SU-DHL-6 (cell line): ENCODE measurements around the gene NUBP2.

Experiments
- H2AFZ ChIP-seq: fragments of 200-600 bp; sonication (generic); 2 replicates; pipeline ENCODE4 v1.6.1; 2014; ENCODE audit warnings: low read depth, mild to moderate bottlenecking, moderate library complexity, mixed read lengths, antibody characterized with exemption, low read length; ENCODE audit not compliant: severe bottlenecking
- H3F3A ChIP-seq: fragments of 200-600 bp; shearing (Covaris generic); 2 replicates; pipeline ENCODE4 v1.6.0; 2016; ENCODE audit warnings: antibody characterized with exemption, mild to moderate bottlenecking; ENCODE audit not compliant: insufficient read depth
- H3K27ac ChIP-seq: fragments of 200-600 bp; sonication (generic); 2 replicates; pipeline ENCODE4 v1.5.1; 2016; ENCODE audit warnings: low read depth, mild to moderate bottlenecking, low read length, moderate library complexity, mixed read lengths
- H3K27me3 ChIP-seq: fragments of 200-600 bp; sonication (generic), shearing (Covaris generic); 2 replicates; pipeline ENCODE4 v1.6.0; 2014; ENCODE audit warnings: mild to moderate bottlenecking, low read length
- H3K36me3 ChIP-seq: fragments of 200-600 bp; sonication (generic); 2 replicates; pipeline ENCODE4 v1.6.1; 2014; ENCODE audit warnings: mild to moderate bottlenecking, low read length, mixed read lengths
- H3K4me2 ChIP-seq: fragments of 300-600, 200-600 bp; shearing (Covaris generic), sonication (generic); 2 replicates; pipeline ENCODE4 v1.6.0; 2014; ENCODE audit warnings: low read length, low read depth, mild to moderate bottlenecking; ENCODE audit not compliant: poor library complexity, severe bottlenecking
- H3K4me3 ChIP-seq: fragments of 200-600 bp; sonication (generic); 2 replicates; pipeline ENCODE4 v1.5.1; 2014; ENCODE audit warnings: antibody characterized with exemption, low read length, mild to moderate bottlenecking, mixed read lengths; ENCODE audit not compliant: insufficient read depth, poor library complexity, severe bottlenecking
- H3K79me2 ChIP-seq: fragments of 200-600 bp; sonication (generic); 2 replicates; pipeline ENCODE4 v1.6.1; 2014; ENCODE audit warnings: mild to moderate bottlenecking, low read length, moderate library complexity; ENCODE audit not compliant: insufficient read depth
- H3K9ac ChIP-seq: fragments of 200-600 bp; sonication (generic); 2 replicates; pipeline ENCODE4 v1.7.0; 2014; ENCODE audit warnings: mild to moderate bottlenecking, low read length
- H3K9me2 ChIP-seq: fragments of 200-600 bp; sonication (generic); replicated peaks from 2 replicates; pipeline ENCODE4 v1.6.1; 2014; ENCODE audit warnings: low read length; ENCODE audit not compliant: insufficient read depth
- H3K9me3 ChIP-seq: fragments of 200-600 bp; sonication (generic); 2 replicates; pipeline ENCODE4 v1.6.1; 2014; ENCODE audit warnings: low read length, mixed read lengths; ENCODE audit not compliant: insufficient read depth
- H4K20me1 ChIP-seq: fragments of 200-600 bp; sonication (generic); 2 replicates; pipeline ENCODE4 v1.6.1; 2014; ENCODE audit warnings: low read depth, mild to moderate bottlenecking, antibody characterized with exemption, low read length, moderate library complexity, mixed read lengths
- EZH2phosphoT487 ChIP-seq: fragments of 200-600 bp; sonication (generic), shearing (Covaris generic); conservative IDR thresholded peaks from 2 replicates; pipeline ENCODE4 v1.6.1; 2018; ENCODE audit warnings: mild to moderate bottlenecking, antibody characterized with exemption, low read length, moderate library complexity, mixed read lengths
- TF ChIP-seq, protein P1 (sequence below): fragments of 200-600 bp; sonication (generic); IDR thresholded peaks from one replicate; pipeline ENCODE4 v1.5.1; 2017; ENCODE audit warnings: antibody characterized with exemption, mild to moderate bottlenecking, low read length, moderate library complexity; ENCODE audit not compliant: insufficient read depth, poor library complexity, severe bottlenecking

The NUBP2 gene

DNA sequence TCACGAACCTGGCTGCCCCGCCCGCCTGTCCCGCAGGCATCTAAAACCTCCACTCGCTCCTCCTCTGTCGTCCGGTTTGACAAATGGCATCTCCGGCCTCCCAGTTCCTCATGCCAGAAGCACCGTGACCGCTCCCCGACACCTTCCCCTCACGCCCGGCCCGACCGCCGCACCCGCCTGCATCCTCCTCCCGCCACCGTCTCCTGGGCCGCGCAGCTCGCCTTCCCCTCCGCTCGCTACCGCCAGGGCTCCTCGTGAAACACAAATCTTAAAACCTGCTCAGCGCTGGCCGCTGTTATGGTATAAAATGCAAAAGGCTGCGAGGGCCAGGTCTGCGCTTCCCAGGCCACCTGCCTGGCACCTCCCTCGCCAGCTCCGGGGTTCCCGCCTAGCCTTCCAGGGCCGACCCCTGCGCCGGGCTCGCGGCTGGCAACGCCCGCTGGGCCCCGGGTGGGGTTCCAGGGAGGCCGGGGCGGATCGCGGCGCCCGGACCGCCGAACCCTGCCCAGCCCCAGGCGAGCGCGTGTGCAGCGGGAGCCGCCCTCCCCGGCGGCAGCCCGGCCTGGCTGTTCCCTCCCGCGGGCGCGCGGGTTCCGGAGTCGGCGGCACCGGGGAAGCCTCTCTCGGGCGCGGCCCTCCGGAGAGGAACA, 877 bp upstream of the NUBP2 start:
- Histone ChIP-seq H2AFZ (no peak overlapping the region), H4K20me1 (no peaks in the 10 kb centered on the region), H3K4me3 (peak overlapping the region; percentile 65), H3K27ac (no peak overlapping the region), H3K36me3 (no peaks in the 10 kb centered on the region), H3K9me3 (no peaks in the 10 kb centered on the region), H3K4me2 (peak overlapping the region; percentile 63), H3F3A (no peaks in the 10 kb centered on the region), H3K9ac (peak overlapping the region; percentile 70), H3K9me2 (no peaks in the 10 kb centered on the region), H3K27me3 (no peaks in the 10 kb centered on the region), H3K79me2 (peaks cover 32% of the 10 kb centered on the region)
- no peak for TF ChIP-seq EZH2phosphoT487
- TF ChIP-seq, protein P1, sequence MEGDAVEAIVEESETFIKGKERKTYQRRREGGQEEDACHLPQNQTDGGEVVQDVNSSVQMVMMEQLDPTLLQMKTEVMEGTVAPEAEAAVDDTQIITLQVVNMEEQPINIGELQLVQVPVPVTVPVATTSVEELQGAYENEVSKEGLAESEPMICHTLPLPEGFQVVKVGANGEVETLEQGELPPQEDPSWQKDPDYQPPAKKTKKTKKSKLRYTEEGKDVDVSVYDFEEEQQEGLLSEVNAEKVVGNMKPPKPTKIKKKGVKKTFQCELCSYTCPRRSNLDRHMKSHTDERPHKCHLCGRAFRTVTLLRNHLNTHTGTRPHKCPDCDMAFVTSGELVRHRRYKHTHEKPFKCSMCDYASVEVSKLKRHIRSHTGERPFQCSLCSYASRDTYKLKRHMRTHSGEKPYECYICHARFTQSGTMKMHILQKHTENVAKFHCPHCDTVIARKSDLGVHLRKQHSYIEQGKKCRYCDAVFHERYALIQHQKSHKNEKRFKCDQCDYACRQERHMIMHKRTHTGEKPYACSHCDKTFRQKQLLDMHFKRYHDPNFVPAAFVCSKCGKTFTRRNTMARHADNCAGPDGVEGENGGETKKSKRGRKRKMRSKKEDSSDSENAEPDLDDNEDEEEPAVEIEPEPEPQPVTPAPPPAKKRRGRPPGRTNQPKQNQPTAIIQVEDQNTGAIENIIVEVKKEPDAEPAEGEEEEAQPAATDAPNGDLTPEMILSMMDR = no peak

DNA sequence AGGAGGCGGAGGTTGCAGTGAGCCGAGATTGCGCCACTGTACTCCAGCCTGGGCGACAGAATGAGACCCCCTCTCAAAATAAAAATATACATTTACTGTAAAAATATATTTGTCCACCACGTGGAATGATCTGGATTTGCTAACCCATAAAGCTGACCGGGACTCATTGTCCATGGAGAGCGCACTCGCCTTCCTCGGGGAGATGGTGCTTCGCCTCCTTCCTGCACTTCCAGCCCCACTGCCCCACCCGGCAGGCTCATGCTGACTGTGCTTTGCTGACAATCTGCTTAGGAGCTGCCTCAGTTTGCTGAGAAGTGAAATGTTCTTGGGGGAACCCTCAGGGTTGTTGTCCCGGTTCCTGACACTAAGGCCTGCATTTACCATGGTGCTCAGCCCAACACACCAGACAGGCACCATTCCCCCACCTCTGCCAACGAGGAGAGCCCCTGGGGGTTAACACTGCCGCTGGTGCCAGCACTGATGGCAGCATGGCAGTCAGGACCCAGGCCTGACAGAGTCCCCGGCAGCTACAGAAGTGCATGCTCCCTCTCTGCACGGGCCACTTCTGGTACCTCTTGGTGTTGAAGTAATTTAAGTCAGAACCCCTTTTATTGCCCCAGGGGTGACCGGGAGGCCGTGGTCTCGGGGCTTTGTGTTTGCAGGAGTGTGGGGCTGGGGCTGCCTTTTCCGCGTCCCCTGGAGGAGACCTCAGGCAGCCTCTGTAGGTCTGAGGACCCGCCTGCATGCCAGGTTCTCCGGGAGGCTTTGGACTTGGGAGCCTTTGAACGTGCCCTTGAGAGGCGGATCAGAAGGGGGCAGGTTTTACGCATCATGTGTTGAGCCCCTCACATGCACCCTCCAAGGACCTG, 2.5 kb downstream of the NUBP2 start:
- Histone ChIP-seq H3F3A (no peaks in the 10 kb centered on the region), H3K4me3 (no peak overlapping the region), H3K27me3 (no peaks in the 10 kb centered on the region), H3K36me3 (no peaks in the 10 kb centered on the region), H3K9me3 (no peaks in the 10 kb centered on the region), H3K4me2 (no peak overlapping the region), H3K9me2 (no peaks in the 10 kb centered on the region), H2AFZ (no peak overlapping the region), H3K79me2 (peaks cover 32% of the 10 kb centered on the region), H4K20me1 (no peaks in the 10 kb centered on the region), H3K9ac (no peak overlapping the region), H3K27ac (no peak overlapping the region)
- TF ChIP-seq, protein P1 = no peak
- no peak for TF ChIP-seq EZH2phosphoT487

DNA sequence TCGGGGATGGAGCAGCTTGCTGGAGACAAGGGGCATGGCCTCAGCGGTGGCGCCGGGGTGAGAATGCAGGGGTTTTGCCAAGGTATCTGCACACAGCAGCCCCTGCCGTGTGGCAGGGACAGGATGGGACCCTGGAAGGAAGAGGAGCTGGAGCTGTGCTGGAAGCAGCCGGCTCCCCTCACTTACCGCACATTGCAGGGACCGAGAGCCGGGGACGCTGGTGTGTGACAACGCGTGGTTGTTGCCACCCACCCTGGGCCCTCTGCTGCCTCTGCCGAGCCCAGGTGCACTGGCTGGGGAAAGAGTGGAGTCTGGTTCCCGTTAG, 3.0 kb downstream of the NUBP2 start:
- Histone ChIP-seq H2AFZ (no peak overlapping the region), H3K27me3 (no peaks in the 10 kb centered on the region), H3K4me2 (no peak overlapping the region), H3K36me3 (no peaks in the 10 kb centered on the region), H3K79me2 (peaks cover 32% of the 10 kb centered on the region), H3K9me2 (no peaks in the 10 kb centered on the region), H3K9ac (no peak overlapping the region), H3K9me3 (no peaks in the 10 kb centered on the region), H3K27ac (no peak overlapping the region), H3F3A (no peaks in the 10 kb centered on the region), H3K4me3 (no peak overlapping the region), H4K20me1 (no peaks in the 10 kb centered on the region)
- TF ChIP-seq, protein P1 = no peak
- no peak for TF ChIP-seq EZH2phosphoT487
